Anterior cingulate cortex (tissue), 58 donors: ENCODE data around the gene PLIN5.
A peak's percentile ranks its signal among the peaks of the same experiment; 100 is the strongest.
"Not testable (repeated sequence)": the region's sequence is repeated elsewhere in the genome, so short reads cannot be mapped to it uniquely, and the experiment has no call there.

ENCODE experiments used
- DNase-seq, 58 donors: peaks; one replicate each; lab custom pipeline; 2025; lab: John Stamatoyannopoulos, UW

Gene PLIN5

GRCh38 chr19:4547303-4548237, 12.5 kb upstream of the PLIN5 start:
- DNase-seq = peak in 1 of 58 donors; percentile 12

- DNase-seq = no peak
Observed at GRCh38 chr19:4543842-4544647, 9.0 kb upstream of the PLIN5 start.

- no peak for DNase-seq
Observed at GRCh38 chr19:4542896-4543841, 8.1 kb upstream of the PLIN5 start.

GRCh38 chr19:4541806-4542145, 6.8 kb upstream of the PLIN5 start:
- not testable (repeated sequence) for DNase-seq

- DNase-seq = no peak
Observed at GRCh38 chr19:4541114-4541805, 6.2 kb upstream of the PLIN5 start.

GRCh38 chr19:4539693-4540581, 4.9 kb upstream of the PLIN5 start, which contains the start of gene LRG1:
LRG1 (minus strand) TSS chr19:4540036; CDS start chr19:4540013, 23 bp downstream.
- peak in 2 of 58 donors; percentile 4 to 15 for DNase-seq

- DNase-seq = no peak
Observed at GRCh38 chr19:4539169-4539692, 4.2 kb upstream of the PLIN5 start.

GRCh38 chr19:4538601-4538954, 3.6 kb upstream of the PLIN5 start:
- no peak for DNase-seq

- DNase-seq = no peak
Observed at GRCh38 chr19:4537953-4538600, 3.1 kb upstream of the PLIN5 start.

GRCh38 chr19:4536798-4537197, 1.8 kb upstream of the PLIN5 start:
- DNase-seq = no peak

- DNase-seq = no peak
Observed at GRCh38 chr19:4533835-4534424, 1.1 kb downstream of the PLIN5 start.

- no peak for DNase-seq
Observed at GRCh38 chr19:4533334-4533733, 1.7 kb downstream of the PLIN5 start.

- DNase-seq = no peak
Observed at GRCh38 chr19:4531562-4532165, 3.4 kb downstream of the PLIN5 start.

- no peak for DNase-seq
Observed at GRCh38 chr19:4529924-4530522, 5.0 kb downstream of the PLIN5 start.

GRCh38 chr19:4528843-4529242, 6.2 kb downstream of the PLIN5 start:
- no peak for DNase-seq

GRCh38 chr19:4527377-4527776, 7.6 kb downstream of the PLIN5 start:
- not testable (repeated sequence) for DNase-seq

- no peak for DNase-seq
Observed at GRCh38 chr19:4525563-4526002, 9.4 kb downstream of the PLIN5 start.
